ENCODE results near the gene STING1.
"Not testable (repeated sequence)": the region's sequence is repeated elsewhere in the genome, so short reads cannot be mapped to it uniquely, and the experiment has no call there.

DNA sequence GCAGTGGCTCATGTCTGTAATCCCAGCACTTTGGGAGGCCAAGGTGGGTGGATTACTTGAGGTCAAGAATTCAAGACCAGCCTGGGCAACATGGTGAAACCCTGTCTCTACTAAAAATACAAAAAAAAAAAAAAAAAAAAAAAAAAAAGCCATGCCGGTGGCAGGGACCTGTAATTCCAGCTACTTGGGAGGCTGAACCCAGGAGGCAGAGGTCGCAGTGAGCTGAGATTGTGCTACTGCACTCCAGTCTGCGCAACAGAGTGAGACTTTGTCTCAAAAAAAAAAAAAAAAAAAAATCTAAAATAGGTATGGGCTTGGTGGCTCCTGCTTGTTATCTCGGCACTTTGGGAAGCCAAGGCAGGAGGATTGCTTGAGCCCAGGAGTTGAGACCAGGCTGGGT is 2.8 kb downstream of the STING1 start:
- TF ChIP-seq, protein P1, sequence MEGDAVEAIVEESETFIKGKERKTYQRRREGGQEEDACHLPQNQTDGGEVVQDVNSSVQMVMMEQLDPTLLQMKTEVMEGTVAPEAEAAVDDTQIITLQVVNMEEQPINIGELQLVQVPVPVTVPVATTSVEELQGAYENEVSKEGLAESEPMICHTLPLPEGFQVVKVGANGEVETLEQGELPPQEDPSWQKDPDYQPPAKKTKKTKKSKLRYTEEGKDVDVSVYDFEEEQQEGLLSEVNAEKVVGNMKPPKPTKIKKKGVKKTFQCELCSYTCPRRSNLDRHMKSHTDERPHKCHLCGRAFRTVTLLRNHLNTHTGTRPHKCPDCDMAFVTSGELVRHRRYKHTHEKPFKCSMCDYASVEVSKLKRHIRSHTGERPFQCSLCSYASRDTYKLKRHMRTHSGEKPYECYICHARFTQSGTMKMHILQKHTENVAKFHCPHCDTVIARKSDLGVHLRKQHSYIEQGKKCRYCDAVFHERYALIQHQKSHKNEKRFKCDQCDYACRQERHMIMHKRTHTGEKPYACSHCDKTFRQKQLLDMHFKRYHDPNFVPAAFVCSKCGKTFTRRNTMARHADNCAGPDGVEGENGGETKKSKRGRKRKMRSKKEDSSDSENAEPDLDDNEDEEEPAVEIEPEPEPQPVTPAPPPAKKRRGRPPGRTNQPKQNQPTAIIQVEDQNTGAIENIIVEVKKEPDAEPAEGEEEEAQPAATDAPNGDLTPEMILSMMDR (IDR thresholded peaks at IDR 0.05; ENCODE audit: low read depth, low read length), result not testable (repeated sequence)
- TF ChIP-seq EZH2phosphoT487 (IDR thresholded peaks at IDR 0.05; ENCODE audit: low read depth), result not testable (repeated sequence)

All from OCI-LY3 (cell line).